Keratinocyte (primary cell): ENCODE data around the gene ZNF451.
"Not testable (repeated sequence)": the region's sequence is repeated elsewhere in the genome, so short reads cannot be mapped to it uniquely, and the experiment has no call there.

Experiments
- EZH2 ChIP-seq: IDR thresholded peaks from one replicate; pipeline ENCODE4 v1.6.1; 2012; ENCODE audit warnings: inconsistent platforms, mild to moderate bottlenecking, low read length, moderate library complexity
- TF ChIP-seq, protein P1 (sequence below), 3 experiments: IDR thresholded peaks in 1 of 3; conservative IDR thresholded peaks in 1 of 3; optimal IDR thresholded peaks in 1 of 3; 2 replicates in 2 of 3; 3 replicates in 1 of 3; pipeline versions ENCODE3 to v1.5.1; 2011; ENCODE audit warnings: low read length in 3 of 3, mild to moderate bottlenecking in 3 of 3, moderate library complexity in 2 of 3, control low read depth in 1 of 3, inconsistent platforms in 1 of 3; ENCODE audit not compliant: insufficient read depth in 2 of 3; ENCODE audit errors: extremely low read depth in 1 of 3

DNA sequence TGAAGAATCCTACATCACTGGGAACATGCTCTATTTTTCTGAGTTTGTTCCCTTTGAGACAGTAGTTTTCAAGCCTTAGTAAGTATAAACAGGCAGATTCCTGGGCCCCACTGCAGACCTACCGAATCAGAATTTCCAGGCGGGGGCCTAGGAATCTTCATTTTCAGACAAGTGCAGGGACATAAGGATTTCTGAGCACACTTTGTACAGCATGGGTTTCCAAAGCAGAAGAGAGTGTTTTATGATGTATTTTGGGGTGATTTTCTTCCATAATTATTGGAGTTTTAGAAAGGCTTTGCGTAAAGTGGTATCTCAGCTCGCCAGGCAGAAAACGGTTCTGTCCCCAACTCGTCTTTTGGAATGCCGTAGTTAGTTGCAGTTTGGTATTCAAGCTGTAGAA lies 1.4 kb downstream of the ZNF451 start:
- TF ChIP-seq, protein P1, sequence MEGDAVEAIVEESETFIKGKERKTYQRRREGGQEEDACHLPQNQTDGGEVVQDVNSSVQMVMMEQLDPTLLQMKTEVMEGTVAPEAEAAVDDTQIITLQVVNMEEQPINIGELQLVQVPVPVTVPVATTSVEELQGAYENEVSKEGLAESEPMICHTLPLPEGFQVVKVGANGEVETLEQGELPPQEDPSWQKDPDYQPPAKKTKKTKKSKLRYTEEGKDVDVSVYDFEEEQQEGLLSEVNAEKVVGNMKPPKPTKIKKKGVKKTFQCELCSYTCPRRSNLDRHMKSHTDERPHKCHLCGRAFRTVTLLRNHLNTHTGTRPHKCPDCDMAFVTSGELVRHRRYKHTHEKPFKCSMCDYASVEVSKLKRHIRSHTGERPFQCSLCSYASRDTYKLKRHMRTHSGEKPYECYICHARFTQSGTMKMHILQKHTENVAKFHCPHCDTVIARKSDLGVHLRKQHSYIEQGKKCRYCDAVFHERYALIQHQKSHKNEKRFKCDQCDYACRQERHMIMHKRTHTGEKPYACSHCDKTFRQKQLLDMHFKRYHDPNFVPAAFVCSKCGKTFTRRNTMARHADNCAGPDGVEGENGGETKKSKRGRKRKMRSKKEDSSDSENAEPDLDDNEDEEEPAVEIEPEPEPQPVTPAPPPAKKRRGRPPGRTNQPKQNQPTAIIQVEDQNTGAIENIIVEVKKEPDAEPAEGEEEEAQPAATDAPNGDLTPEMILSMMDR (optimal IDR thresholded peaks at IDR 0.05 in 1 of 3, IDR thresholded peaks at IDR 0.05 in 1 of 3, conservative IDR thresholded peaks at IDR 0.05 in 1 of 3; ENCODE audit: extremely low read depth in 1 of 3, insufficient read depth in 2 of 3, low read length in 3 of 3) = not testable (repeated sequence)
- not testable (repeated sequence) for TF ChIP-seq EZH2
